Peyer's patch (tissue), 4 donors: Measurements from ENCODE around the gene BACH1.

Experiments
- POLR2A ChIP-seq, 2 donors: fragments of 450-650 bp; IDR thresholded peaks; one replicate each; pipeline ENCODE4 v1.5.1; 2017; ENCODE audit warnings: antibody characterized with exemption in 2 of 2, mild to moderate bottlenecking in 2 of 2, moderate library complexity in 2 of 2
- TF ChIP-seq, protein P1 (sequence below), 6 experiments: fragments of 450-650 bp in 4 of 6; fragments of 200-600 bp in 2 of 6; sonication (generic) in 1 of 6; IDR thresholded peaks; one replicate each; pipeline ENCODE4 v1.5.1; 2017 to 2019; ENCODE audit warnings: antibody characterized with exemption in 6 of 6, mild to moderate bottlenecking in 3 of 6, moderate library complexity in 1 of 6

GRCh38 chr21:29338256-29338655, 39.5 kb downstream of the BACH1 start:
- TF ChIP-seq, protein P1, sequence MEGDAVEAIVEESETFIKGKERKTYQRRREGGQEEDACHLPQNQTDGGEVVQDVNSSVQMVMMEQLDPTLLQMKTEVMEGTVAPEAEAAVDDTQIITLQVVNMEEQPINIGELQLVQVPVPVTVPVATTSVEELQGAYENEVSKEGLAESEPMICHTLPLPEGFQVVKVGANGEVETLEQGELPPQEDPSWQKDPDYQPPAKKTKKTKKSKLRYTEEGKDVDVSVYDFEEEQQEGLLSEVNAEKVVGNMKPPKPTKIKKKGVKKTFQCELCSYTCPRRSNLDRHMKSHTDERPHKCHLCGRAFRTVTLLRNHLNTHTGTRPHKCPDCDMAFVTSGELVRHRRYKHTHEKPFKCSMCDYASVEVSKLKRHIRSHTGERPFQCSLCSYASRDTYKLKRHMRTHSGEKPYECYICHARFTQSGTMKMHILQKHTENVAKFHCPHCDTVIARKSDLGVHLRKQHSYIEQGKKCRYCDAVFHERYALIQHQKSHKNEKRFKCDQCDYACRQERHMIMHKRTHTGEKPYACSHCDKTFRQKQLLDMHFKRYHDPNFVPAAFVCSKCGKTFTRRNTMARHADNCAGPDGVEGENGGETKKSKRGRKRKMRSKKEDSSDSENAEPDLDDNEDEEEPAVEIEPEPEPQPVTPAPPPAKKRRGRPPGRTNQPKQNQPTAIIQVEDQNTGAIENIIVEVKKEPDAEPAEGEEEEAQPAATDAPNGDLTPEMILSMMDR (IDR thresholded peaks at IDR 0.05): no peak
- TF ChIP-seq POLR2A (IDR thresholded peaks at IDR 0.05): no peak
